GM18873 (cell line): ENCODE data around the gene RAD23B.
"Not testable (repeated sequence)": the region's sequence is repeated elsewhere in the genome, so short reads cannot be mapped to it uniquely, and the experiment has no call there.

Experiments used
- ATAC-seq: cut with Tn5 transposase; IDR thresholded peaks from one replicate; pipeline ENCODE4 v1.9.1; 2021; ENCODE audit warnings: mild to moderate bottlenecking, moderate library complexity, moderate number of reproducible peaks; ENCODE audit not compliant: unreplicated experiment, low FRiP score

RAD23B gene

DNA sequence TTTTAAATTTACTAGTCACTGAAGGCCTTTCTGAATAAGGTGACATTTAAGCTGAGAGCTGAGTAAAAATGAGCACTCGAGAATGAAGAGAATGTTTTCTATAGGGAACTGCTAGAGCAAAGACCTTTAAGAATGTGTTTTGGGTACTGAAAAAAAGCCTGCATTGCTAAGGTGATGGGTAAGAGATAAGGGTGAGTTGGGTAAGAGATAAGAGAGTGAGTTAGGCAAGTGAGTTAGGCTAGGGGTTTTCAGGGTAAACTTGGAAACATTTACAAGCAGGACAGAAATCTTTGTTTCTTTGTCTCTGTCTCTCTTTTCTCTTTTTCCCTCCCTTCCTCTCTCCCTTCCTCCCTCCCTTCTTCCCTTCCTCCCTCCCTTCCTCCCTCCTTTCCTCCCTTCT, 5.6 kb downstream of the RAD23B start:
- no peak for ATAC-seq

DNA sequence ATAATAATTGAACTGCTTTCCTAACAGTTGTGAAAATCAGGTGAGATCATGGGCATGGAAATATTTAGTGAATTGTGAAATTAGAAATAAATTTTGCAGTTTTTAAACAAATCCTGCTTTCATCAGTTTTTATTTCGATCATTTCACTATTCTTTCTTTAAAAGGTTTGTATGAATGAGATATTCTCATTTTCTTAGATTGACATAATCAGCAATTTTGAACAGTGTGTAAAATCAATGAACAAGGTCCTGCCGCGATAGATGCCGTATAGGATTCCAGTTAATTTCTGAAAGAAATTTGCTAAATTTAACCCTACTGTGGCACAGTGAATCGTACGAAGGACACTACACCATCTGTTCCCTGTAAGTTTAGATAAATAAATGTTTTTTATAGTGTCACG, 7.5 kb downstream of the RAD23B start:
- no peak for ATAC-seq

DNA sequence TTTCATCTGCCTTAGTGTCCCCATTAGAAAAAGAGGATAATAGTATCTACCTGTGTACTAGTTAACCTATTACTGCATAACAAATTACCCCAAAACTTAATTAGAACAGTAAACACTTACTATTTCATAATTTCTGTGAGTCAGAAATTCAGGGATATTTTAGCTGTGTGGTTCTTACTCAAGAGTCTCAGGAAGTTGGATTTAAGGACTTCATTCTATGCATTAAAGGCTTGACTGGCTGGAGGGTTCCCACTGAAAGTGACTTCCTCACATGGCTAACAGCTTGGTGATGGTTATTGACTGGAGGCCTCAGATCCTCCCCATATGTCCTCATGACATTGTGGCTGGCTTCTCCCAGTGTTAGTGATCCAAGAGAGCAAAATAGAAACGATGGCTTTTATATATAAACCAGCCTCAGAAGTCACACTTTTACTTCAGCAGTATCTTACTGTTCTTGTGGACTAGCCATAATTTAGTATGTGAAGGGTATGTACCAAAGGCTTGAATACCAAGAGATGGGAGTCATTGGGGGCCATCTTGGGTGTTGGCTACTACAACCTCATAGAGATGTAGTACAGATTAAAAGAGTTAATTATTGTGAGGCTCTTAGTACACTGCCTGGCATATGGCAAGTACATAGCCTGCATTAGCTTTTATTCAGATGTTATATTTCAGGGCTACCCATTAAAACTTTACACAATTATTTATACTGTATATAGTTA, 9.9 kb downstream of the RAD23B start:
- ATAC-seq, result no peak

DNA sequence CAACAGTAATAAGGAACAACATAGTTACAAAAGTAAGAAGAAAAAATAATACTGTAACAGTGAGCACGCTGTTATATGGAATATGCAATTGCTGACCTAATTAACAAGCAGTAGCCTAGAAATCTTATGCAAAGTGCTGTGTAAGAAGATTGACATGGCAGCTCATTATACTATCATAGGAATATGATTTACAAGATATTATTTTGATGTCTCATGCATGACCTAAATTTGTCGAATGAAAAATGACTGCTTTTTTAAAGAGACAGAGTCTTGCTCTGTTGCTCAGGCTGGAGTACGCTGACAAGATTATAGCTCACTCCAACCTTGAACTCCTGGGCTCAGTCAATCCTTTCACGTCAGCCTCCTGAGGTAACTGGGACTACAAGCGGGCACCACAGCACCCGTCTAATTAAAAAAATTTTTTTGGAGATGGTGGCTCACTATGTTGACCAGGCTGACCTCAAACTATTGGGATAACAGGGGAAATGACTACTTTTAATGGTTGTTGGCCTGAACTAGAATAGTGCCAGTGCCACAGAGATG, 10.5 kb downstream of the RAD23B start:
- no peak for ATAC-seq

DNA sequence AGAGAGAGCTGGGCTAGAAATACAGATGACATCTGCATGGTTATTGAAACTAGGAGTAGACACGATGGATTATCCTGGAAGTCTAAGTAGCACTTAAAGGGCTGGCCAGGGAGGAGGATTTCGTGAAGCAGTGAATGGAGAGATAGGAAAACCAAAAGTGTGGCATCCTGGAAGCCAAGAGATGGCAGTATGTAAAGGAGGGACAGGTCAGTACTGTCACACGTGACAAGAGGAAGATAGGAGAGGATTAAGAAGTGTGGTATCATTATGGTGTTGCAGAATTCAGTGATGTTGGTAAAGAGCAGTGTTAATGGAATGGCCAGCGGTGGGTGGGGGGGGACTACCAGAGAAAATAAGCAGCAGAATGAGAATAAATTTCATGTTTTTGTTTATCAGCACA, 11.7 kb downstream of the RAD23B start:
- no peak for ATAC-seq

DNA sequence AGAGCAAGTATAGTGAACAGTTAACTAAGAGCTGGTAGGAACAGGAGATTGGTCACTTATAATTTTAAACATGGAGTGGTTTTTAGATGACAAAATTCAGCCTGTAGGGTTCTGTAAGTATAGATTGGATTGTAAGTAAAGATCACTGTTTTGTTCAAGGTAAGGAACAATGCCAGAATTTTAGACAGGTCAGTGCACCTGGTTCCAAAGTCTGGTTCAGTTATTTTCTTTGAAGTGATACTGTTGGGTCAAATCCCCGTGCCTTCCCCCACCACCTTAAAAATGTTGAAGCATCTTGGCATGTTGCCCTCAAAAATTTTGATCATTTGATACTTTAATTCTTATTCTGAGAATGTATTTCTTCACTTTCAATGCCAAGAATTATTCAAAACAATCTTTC, 12.9 kb downstream of the RAD23B start:
- no peak for ATAC-seq

DNA sequence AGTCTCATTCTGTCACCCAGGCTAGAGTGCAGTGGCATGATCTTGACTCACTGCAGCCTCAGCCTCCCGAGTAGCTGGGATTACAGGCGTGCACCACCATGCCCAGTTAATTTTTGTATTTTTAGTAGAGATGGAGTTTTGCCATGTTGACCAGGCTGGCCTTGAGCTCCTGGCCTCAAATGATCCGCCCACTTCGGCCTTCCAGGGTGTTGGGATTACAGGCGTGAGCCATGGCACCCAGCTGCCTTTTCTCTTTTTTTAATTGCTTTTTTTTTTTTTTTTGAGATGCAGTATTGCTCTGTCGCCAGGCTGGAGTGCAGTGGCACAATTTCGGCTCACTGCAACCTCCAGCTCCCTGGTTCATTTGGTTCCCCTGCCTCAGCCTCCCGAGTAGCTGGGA, 13.5 kb downstream of the RAD23B start:
- ATAC-seq, result not testable (repeated sequence)

DNA sequence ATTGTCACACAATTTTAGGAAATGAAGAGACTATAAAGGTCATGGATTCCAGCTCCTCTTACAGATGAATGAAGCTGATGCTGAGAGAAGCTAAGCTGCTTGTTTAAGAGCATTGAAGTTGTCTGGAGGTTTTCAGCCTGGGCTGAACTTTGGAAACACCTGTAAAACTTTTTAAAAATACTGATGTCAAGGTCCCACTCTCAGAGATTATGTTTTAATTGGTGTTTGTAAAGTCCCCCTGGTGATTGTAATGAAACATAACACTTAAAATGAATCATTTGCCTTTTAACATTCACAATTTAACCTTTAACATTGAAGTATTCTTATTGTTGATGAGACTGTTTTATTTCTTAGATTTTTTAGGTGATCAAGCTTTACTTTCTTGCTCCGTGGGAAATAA, 16.4 kb downstream of the RAD23B start:
- ATAC-seq, result no peak

DNA sequence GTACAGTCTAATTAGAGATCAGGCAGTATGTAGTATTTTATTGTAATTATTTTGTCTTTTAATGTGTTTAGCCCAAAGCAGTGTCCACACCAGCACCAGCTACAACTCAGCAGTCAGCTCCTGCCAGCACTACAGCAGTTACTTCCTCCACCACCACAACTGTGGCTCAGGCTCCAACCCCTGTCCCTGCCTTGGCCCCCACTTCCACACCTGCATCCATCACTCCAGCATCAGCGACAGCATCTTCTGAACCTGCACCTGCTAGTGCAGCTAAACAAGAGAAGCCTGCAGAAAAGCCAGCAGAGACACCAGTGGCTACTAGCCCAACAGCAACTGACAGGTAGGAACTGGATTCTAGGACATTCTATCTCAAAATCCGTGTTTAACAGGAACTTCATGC, 23.2 kb downstream of the RAD23B start:
- ATAC-seq, result no peak

DNA sequence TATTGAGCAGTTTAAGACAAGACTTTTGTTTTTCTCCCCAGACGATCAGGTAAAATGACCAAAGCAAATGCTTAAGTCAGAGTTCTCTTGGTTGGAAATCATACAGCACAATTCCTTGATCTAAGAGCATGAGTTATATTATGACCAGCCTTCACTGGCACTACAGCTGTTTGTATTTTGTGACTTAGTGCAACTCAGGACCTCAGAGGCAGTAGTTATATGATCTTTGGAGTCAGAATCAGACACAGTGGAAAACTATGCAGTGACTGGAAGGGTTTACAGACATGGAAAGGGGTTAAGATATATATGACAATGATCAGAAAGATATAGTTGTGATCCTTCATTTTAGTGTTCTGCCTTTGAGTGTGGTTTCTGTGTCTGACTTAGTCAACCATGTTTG, 24.3 kb downstream of the RAD23B start:
- no peak for ATAC-seq

DNA sequence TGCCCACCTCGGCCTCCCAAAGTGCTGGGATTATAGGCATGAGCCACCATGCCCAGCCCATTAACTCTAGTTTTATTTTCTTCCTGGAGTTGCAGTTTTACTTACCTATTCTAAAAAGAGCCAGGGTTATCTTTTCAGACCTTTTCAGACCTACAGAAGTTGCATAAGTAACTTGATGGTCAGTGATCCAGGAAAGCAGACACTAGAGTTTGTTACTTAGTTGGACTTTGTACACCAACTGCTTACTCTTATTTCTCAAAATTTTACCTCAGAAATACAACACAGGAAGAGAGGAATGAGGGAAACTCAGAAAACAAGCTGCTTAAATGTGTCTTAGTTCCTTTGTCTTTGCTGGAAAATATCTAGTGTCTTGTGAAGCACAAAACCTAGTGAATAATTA, 25.4 kb downstream of the RAD23B start:
- no peak for ATAC-seq

DNA sequence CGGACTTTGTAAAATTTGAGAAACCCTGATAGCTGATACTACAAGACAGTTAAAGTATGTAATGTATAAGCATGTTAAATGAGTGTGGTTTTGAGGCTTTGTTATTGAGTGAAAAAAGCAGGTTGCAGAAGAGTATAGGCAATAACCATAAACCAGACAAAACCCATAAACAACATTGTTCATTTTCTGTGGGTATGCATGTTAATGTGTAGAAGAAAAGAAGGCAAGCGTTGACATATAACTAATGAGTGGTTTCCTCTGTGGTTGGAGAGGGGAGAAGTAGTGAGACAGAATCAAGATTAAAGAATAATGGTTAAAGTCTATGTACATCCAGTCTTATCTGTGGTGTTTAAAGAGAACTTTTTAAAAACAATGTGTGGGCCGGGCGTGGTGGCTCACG, 26.2 kb downstream of the RAD23B start:
- peak; percentile 80 for ATAC-seq

DNA sequence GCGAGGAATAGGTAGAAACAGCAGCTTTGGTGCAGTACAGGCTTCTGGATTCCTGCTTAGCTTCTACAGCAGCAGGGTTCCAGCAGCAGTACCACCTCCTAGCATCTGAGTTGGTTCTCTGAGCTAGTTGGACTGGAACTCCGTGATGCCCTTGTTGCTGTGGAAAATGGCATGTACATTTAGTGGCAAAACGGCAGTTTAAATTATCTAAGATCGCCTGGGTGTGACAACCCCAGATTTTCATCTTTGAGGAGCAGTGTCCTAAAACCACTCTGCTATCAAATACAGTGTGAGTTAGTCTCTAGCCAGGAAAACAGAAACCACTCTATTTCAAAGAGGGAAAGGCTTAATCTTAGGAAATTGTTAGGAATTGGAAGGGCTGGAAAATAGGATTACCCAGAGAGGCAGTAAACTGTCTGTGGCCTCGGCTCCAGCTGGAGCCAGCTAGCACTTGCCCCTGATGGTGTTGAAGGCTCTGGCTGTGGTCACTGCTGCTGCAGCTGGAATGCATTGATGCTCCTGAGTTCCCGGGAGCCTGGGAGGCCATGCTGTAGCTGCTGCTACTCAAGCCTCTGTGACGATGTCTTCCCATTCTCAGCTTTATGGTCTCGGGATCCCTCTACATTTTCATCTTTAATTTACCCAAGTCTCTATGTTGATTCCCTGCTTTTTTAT, 29.4 kb downstream of the RAD23B start:
- no peak for ATAC-seq

DNA sequence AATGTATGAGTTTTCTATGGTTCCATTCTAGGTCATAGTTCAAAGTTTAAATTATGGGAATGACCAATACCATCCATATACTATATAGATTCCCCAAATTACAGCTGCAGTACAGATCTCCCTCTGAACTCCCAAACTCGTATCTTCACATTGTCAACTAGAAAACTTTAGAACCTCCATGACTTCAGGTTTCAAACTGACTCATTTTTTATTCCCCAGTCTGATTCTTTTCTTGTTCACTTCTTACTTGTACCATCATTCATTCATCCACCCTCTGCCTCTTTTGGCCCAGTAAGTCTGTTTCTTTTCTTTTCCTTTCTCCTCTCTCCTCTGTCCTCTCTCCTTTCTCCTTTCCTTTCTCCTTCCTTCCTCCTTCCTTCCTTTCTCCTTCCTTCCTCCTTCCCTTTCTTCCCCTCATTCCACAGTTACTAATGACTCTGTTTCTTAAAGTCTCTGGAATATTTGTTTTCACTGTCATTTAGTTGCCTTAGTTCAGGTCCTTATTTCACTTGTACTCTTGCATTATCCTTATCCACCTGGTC, 30.5 kb downstream of the RAD23B start:
- ATAC-seq, result no peak

DNA sequence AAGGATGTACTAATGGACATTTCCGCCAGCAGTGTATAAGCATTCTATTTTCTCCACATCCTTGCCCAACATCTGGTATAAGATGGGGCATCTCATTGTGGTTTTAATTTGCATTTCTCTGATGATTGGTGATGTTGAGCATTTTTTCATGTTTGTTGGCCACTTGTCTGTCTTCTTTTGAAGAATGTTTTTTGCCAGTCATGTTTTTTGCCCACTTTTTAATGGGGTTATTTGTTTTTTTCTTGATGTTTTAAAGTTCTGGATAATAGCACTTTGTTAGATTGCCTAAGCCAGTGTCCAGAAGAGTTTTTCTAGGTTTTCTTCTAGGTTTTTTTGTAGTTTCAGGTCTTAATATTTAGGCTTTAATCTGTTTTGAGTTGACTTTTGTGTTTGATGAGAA, 31.7 kb downstream of the RAD23B start:
- no peak for ATAC-seq

DNA sequence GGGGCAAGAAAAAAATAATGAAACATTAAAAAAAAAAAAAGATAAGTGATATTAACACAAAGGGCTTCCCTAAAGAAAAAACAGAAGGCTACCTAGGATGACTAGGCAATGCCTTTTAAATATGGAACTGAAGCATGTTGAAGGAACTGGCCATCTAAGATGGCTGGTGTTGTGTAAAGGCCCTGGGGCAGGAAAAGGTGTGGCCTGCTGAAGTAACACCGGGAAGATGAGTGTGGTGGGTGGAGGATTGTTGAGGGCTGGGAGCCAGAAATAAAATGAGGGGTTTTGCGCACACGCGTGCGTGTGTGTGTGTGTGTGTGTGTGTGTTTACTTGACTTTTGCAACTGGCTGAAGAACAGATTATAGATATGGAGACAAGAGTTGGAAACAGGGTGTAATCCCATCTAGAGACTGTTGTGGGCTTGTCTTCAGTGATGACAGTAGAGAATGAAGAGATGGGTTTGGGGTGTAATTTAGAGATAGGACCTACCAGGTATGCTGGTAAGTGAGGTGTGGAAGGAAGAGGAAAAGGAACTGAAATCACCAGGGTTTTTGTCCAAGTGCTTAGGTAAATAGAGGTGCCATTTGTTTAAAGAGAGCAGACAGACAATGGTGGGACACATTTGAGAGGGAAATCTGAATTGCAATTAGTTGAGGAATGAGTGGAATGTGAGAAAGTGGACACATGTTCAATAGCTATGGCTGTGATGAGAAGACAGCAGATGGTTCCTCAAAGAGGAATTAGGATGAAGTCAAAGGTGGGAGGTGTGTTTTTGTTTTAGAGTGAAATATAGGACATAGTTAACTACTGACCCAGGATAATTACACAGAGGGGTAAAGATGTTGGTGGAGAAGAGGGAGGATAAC, 33.9 kb downstream of the RAD23B start:
- ATAC-seq, result no peak

DNA sequence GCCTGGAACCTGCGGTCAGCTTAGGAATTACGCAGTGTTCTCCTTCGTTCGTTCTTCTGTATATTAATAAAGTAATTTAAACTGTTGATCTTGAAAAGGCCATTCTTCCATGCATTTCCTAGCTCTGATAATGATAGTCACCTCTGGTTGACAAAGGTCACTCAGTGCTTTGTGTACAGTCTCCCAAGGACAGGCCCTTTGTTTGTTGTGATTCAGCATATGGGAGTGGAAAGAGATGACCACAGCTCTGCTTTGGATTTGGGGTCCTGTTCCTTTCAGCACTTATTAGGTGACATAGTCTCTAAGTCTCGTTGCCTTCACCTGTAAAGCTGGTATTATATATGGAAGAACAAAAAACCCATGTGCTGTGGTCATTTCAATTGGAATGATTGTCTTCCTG, 39.6 kb downstream of the RAD23B start:
- ATAC-seq, result no peak

DNA sequence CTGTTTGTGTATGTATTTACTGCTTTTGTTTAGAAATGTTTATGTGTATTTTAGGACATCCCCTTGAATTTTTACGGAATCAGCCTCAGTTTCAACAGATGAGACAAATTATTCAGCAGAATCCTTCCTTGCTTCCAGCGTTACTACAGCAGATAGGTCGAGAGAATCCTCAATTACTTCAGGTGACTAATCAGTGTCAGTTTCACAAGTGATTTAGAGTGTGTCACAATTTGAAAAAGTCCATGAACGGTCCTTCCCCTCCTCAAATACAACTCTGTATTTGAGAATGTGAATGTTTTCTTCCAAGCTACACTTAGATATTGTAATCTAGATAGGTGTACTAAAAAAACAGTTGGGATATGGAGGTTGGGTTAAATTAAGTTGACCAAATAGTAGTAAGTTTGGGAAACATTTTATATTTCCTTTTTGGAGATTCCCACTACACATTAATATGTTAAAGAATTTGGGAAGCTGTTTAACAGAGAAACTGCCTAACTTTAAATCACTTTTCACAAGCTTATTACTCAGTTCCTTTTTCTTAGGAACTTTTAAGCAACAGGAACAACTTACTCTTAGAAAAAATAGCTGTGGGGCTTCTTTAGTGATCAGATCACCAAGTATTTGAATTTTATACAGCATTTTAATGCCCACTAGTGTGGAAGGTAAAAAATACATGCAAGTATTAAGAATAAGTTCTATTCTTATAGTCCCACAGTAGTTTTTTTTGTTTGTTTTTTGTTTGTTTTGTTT, 40.9 kb downstream of the RAD23B start:
- no peak for ATAC-seq

DNA sequence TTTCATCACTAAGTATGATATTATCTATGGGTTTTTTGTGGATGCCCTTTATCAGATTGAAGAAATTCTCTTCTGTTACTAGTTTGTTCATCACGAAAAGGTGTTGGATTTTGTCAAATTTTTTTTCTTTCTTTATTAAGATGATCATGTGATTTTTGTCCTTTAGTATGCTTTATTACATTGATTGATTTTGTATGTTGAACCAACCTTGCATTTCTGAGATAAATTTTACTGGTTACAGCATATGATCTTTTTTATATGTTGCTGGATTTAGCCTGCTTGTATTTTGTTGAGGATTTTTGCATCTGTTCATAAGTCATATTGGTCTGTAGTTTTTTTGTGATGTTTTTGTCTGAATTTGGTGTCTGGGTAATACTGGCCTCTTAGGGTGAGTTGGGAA, 42.8 kb downstream of the RAD23B start:
- no peak for ATAC-seq

DNA sequence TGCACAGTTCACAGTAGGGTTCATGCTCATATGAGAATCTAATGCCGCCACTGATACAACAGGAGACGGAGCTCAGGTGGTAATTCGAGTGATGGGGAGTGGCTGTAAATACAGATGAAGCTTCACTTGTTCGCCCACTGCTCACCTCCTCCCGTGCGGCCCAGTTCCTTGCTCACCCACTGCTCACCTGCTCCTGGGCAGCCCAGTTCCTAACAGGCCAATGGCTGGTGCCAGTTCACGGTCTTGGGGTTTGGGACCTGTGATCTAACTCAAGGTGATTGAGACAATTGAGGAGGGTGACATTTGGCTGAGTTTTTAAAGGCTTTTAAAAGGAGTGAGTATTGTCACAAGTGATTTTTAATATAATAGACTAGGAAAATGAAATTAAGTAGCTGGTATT, 45.4 kb downstream of the RAD23B start:
- no peak for ATAC-seq
